DND-41 (cell line): ENCODE measurements around the gene RNF112.
A peak's percentile ranks its signal among the peaks of the same experiment; 100 is the strongest.

Source experiments
- ATAC-seq: fragments of 200-7000 bp; cut with Tn5 transposase; 3 replicates; pipeline ENCODE4 v1.9.1; 2021; ENCODE audit warnings: low read depth; ENCODE audit not compliant: insufficient read depth
- DNase-seq: peaks from one replicate; pipeline ENCODE4 v3.0.0-alpha.2; 2020
- H2AFZ ChIP-seq: 2 replicates; pipeline ENCODE4 v1.6.0; 2012; ENCODE audit warnings: low read depth, low read length
- H3K27ac ChIP-seq: 2 replicates; pipeline ENCODE4 v1.5.1; 2012; ENCODE audit warnings: low read length, inconsistent platforms
- H3K27me3 ChIP-seq: fragments of 200-600 bp; sonication (generic); 2 replicates; pipeline ENCODE4 v1.6.0; 2012; ENCODE audit warnings: low read length, mild to moderate bottlenecking, inconsistent platforms; ENCODE audit not compliant: insufficient read depth, poor library complexity
- H3K36me3 ChIP-seq: 2 replicates; pipeline ENCODE4 v1.5.1; 2012; ENCODE audit warnings: low read length, inconsistent platforms; ENCODE audit not compliant: insufficient read depth
- H3K4me1 ChIP-seq: 2 replicates; pipeline ENCODE4 v1.5.1; 2012; ENCODE audit warnings: mild to moderate bottlenecking, low read length; ENCODE audit not compliant: insufficient read depth
- H3K4me2 ChIP-seq: 2 replicates; pipeline ENCODE4 v1.6.0; 2012; ENCODE audit warnings: mild to moderate bottlenecking, moderate library complexity, low read length, inconsistent platforms; ENCODE audit not compliant: insufficient read depth
- H3K4me3 ChIP-seq, 2 experiments: fragments of 200-600 bp in 1 of 2; shearing (Covaris generic) in 1 of 2; 2 replicates each; pipeline ENCODE4 v1.5.1; 2012 to 2016; ENCODE audit warnings: inconsistent platforms in 2 of 2, low read length in 2 of 2, mild to moderate bottlenecking in 2 of 2, low read depth in 1 of 2, moderate library complexity in 1 of 2
- H3K79me2 ChIP-seq: 2 replicates; pipeline ENCODE4 v1.6.0; 2012; ENCODE audit warnings: low read length, inconsistent platforms; ENCODE audit not compliant: insufficient read depth
- H3K9ac ChIP-seq: 2 replicates; pipeline ENCODE4 v1.6.0; 2012; ENCODE audit warnings: low read depth, mild to moderate bottlenecking, inconsistent platforms, low read length, moderate library complexity
- H3K9me3 ChIP-seq: 2 replicates; pipeline ENCODE4 v1.5.1; 2012; ENCODE audit warnings: low read length, moderate library complexity, mild to moderate bottlenecking, inconsistent platforms; ENCODE audit not compliant: insufficient read depth, severe bottlenecking
- H4K20me1 ChIP-seq: 2 replicates; pipeline ENCODE4 v1.6.0; 2012; ENCODE audit warnings: low read length; ENCODE audit not compliant: insufficient read depth
- CTCF ChIP-seq: IDR thresholded peaks from 2 replicates; pipeline ENCODE4 v1.5.1; 2012; ENCODE audit warnings: borderline replicate concordance, low read length, moderate library complexity, mild to moderate bottlenecking; ENCODE audit not compliant: poor library complexity, severe bottlenecking; ENCODE audit errors: extremely low read depth
- EZH2 ChIP-seq: IDR thresholded peaks from 3 replicates; pipeline ENCODE4 v1.6.1; 2012; ENCODE audit warnings: borderline replicate concordance, low read depth, mild to moderate bottlenecking, moderate library complexity, low read length, inconsistent platforms; ENCODE audit not compliant: severe bottlenecking

The RNF112 gene

GRCh38 chr17:19410875-19411620, at the start of gene RNF112:
RNF112 (plus strand) TSS chr17:19411232; CDS start chr17:19411409, 177 bp downstream.
- H3K4me1 ChIP-seq = no peaks in the 10 kb centered on the region
- H3K27me3 ChIP-seq = peaks cover 3% of the 10 kb centered on the region
- no peaks in the 10 kb centered on the region; the same call in 1 of the 2 replicates for H4K20me1 ChIP-seq
- DNase-seq = no peak
- no peaks in the 10 kb centered on the region for H3K79me2 ChIP-seq
- H3K36me3 ChIP-seq = no peaks in the 10 kb centered on the region
- no peak within 1 kb of the TSS for H3K27ac ChIP-seq
- no peak within 1 kb of the TSS for H2AFZ ChIP-seq
- no peak within 1 kb of the TSS for H3K9ac ChIP-seq
- no peak for ATAC-seq
- H3K9me3 ChIP-seq = no peaks in the 10 kb centered on the region
- no peak within 1 kb of the TSS for H3K4me2 ChIP-seq
- TF ChIP-seq EZH2 = no peak
- H3K4me3 ChIP-seq = no peak within 1 kb of the TSS

GRCh38 chr17:19361326-19361725, 49.7 kb upstream of the RNF112 start:
- TF ChIP-seq EZH2 = no peak
- TF ChIP-seq CTCF = no peak
- H3K4me3 ChIP-seq = no peak overlapping the region
- ATAC-seq (no peak), DNase-seq (no peak)
- H3K36me3 ChIP-seq = no peaks in the 10 kb centered on the region
- no peak overlapping the region for H3K27ac ChIP-seq
- no peaks in the 10 kb centered on the region for H3K79me2 ChIP-seq
- peaks cover 9% of the 10 kb centered on the region; the same call in 1 of the 2 replicates for H4K20me1 ChIP-seq
- no peak overlapping the region for H2AFZ ChIP-seq
- no peak overlapping the region for H3K4me2 ChIP-seq
- no peaks in the 10 kb centered on the region for H3K27me3 ChIP-seq
- H3K9me3 ChIP-seq = no peaks in the 10 kb centered on the region
- H3K4me1 ChIP-seq = peaks cover 17% of the 10 kb centered on the region
- no peak overlapping the region for H3K9ac ChIP-seq

- Histone ChIP-seq H2AFZ (peak overlapping the region; percentile 73), H3K4me3 (peak overlapping the region in 1 of 2 experiments; percentile 71; a peak in 2 of 4 replicates), H3K4me1 (peaks cover 17% of the 10 kb centered on the region), H3K4me2 (peak overlapping the region; percentile 90), H3K9me3 (no peaks in the 10 kb centered on the region), H3K9ac (peak overlapping the region; percentile 47; the same call in 1 of the 2 replicates), H3K79me2 (no peaks in the 10 kb centered on the region), H3K27ac (no peak overlapping the region), H3K27me3 (no peaks in the 10 kb centered on the region), H3K36me3 (no peaks in the 10 kb centered on the region), H4K20me1 (peaks cover 9% of the 10 kb centered on the region; the same call in 1 of the 2 replicates)
- TF ChIP-seq EZH2 = no peak
- TF ChIP-seq CTCF = no peak
- DNase-seq (no peak), ATAC-seq (no peak)
Observed at GRCh38 chr17:19361944-19362276, 49.1 kb upstream of the RNF112 start.
